Astrocyte (in vitro differentiated cells and primary cell): ENCODE measurements around the gene TEX52. TPM values are rescaled to one million over a fixed set of nuclear protein-coding genes. Genes with fewer than 3 reads are reported as not detected.

Experiments
- DNase-seq: peaks from one replicate; pipeline ENCODE4 v3.0.0-alpha.2; 2010; ENCODE audit warnings: low read depth
- FAIRE-seq: peaks from 2 replicates; lab custom pipeline; 2011; peaks lifted over from hg19 to GRCh38; lab: Jason Lieb, UNC
- H2AFZ ChIP-seq: 2 replicates; pipeline ENCODE4 v1.6.0; 2012; ENCODE audit warnings: low read depth, low read length, inconsistent platforms
- H3K27ac ChIP-seq: 2 replicates; pipeline ENCODE4 v1.5.1; 2011; ENCODE audit warnings: low read depth, low read length, inconsistent platforms
- H3K27me3 ChIP-seq: 2 replicates; pipeline ENCODE4 v1.6.0; 2011; ENCODE audit warnings: low read length, inconsistent platforms; ENCODE audit not compliant: insufficient read depth
- H3K36me3 ChIP-seq: 2 replicates; pipeline ENCODE4 v1.5.1; 2011; ENCODE audit warnings: low read length, inconsistent platforms; ENCODE audit not compliant: insufficient read depth
- H3K4me1 ChIP-seq: 2 replicates; pipeline ENCODE4 v1.5.1; 2011; ENCODE audit warnings: low read length, inconsistent platforms; ENCODE audit not compliant: insufficient read depth
- H3K4me2 ChIP-seq: 2 replicates; pipeline ENCODE4 v1.6.0; 2012; ENCODE audit warnings: low read length, inconsistent platforms
- H3K4me3 ChIP-seq: 2 replicates; pipeline ENCODE4 v1.5.1; 2011; ENCODE audit warnings: low read depth, mild to moderate bottlenecking, low read length, inconsistent platforms; ENCODE audit not compliant: insufficient read depth
- H3K79me2 ChIP-seq: 2 replicates; pipeline ENCODE4 v1.6.0; 2012; ENCODE audit warnings: mild to moderate bottlenecking, low read length, inconsistent platforms; ENCODE audit not compliant: insufficient read depth
- H3K9ac ChIP-seq: 2 replicates; pipeline ENCODE4 v1.6.0; 2012; ENCODE audit warnings: mild to moderate bottlenecking, low read length, inconsistent platforms
- H3K9me3 ChIP-seq: 2 replicates; pipeline ENCODE4 v1.5.1; 2012; ENCODE audit warnings: low read depth, mild to moderate bottlenecking, low read length, inconsistent platforms; ENCODE audit not compliant: insufficient read depth
- H4K20me1 ChIP-seq: 2 replicates; pipeline ENCODE4 v1.6.0; 2012; ENCODE audit warnings: low read length, inconsistent platforms; ENCODE audit not compliant: insufficient read depth
- H3K27ac Mint-ChIP-seq: one replicate; pipeline ENCODE4 v1.8.0; 2021; ENCODE audit warnings: mild to moderate bottlenecking, mixed read lengths; ENCODE audit not compliant: unreplicated experiment
- H3K27me3 Mint-ChIP-seq: one replicate; pipeline ENCODE4 v1.8.0; 2021; ENCODE audit warnings: low read depth, mixed read lengths; ENCODE audit not compliant: unreplicated experiment
- H3K36me3 Mint-ChIP-seq: one replicate; pipeline ENCODE4 v1.8.0; 2021; ENCODE audit warnings: low read depth, mixed read lengths; ENCODE audit not compliant: unreplicated experiment
- H3K4me1 Mint-ChIP-seq: one replicate; pipeline ENCODE4 v1.8.0; 2021; ENCODE audit warnings: low read depth, mixed read lengths; ENCODE audit not compliant: unreplicated experiment
- H3K4me3 Mint-ChIP-seq: one replicate; pipeline ENCODE4 v1.8.0; 2021; ENCODE audit warnings: mild to moderate bottlenecking, moderate library complexity, mixed read lengths; ENCODE audit not compliant: unreplicated experiment
- H3K9me3 Mint-ChIP-seq: one replicate; pipeline ENCODE4 v1.8.0; 2021; ENCODE audit warnings: mild to moderate bottlenecking, mixed read lengths; ENCODE audit not compliant: unreplicated experiment
- EZH2 ChIP-seq: IDR thresholded peaks from 2 replicates; pipeline ENCODE4 v1.6.1; 2012; ENCODE audit warnings: mild to moderate bottlenecking, low read length, inconsistent platforms; ENCODE audit not compliant: insufficient read depth
- total RNA-seq: library from RNA; stranded (reverse); gene quantifications from 2 replicates; pipeline ENCODE4 v1.2.1, GENCODE V29; 2021
- TF ChIP-seq, protein P1 (sequence below): IDR thresholded peaks from 2 replicates; pipeline ENCODE4 v1.5.1; 2011; ENCODE audit warnings: low read depth, mild to moderate bottlenecking, inconsistent platforms, low read length, moderate library complexity; ENCODE audit not compliant: insufficient read depth

Gene TEX52
- total RNA-seq, 1 donor from 2014 or later, result not detected

DNA sequence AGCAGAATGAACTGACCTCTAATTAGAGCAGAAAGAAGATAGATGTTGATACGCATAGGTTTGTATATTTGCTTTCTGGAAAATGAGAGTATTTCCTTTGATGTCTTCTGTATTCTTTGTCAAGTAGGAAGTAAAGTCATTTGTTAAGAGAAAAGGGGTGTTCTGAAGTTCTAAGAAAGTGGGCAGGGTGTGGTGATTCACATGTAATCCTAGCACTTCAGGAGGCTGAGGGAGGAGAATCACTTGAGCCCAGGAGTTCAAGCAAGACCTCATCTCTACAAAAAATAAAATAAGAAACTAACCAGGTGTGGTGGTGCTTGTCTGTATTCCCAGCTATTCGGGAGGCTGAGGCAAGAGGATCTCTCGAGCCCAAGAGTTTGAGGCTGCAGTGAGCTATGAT lies 23.0 kb upstream of the TEX52 start:
- H3K9me3 ChIP-seq, result no peaks in the 10 kb centered on the region
- Mint-ChIP-seq H3K9me3 (no peaks in the 10 kb centered on the region), H3K27ac (no peak overlapping the region), H3K4me3 (no peak overlapping the region), H3K4me1 (peaks cover 3% of the 10 kb centered on the region), H3K36me3 (no peaks in the 10 kb centered on the region), H3K27me3 (no peaks in the 10 kb centered on the region)
- no peaks in the 10 kb centered on the region for H3K36me3 ChIP-seq
- peaks cover 80% of the 10 kb centered on the region for H3K79me2 ChIP-seq
- no peak overlapping the region for H3K9ac ChIP-seq
- peaks cover 6% of the 10 kb centered on the region for H3K4me1 ChIP-seq
- TF ChIP-seq EZH2, result no peak
- TF ChIP-seq, protein P1, sequence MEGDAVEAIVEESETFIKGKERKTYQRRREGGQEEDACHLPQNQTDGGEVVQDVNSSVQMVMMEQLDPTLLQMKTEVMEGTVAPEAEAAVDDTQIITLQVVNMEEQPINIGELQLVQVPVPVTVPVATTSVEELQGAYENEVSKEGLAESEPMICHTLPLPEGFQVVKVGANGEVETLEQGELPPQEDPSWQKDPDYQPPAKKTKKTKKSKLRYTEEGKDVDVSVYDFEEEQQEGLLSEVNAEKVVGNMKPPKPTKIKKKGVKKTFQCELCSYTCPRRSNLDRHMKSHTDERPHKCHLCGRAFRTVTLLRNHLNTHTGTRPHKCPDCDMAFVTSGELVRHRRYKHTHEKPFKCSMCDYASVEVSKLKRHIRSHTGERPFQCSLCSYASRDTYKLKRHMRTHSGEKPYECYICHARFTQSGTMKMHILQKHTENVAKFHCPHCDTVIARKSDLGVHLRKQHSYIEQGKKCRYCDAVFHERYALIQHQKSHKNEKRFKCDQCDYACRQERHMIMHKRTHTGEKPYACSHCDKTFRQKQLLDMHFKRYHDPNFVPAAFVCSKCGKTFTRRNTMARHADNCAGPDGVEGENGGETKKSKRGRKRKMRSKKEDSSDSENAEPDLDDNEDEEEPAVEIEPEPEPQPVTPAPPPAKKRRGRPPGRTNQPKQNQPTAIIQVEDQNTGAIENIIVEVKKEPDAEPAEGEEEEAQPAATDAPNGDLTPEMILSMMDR, result no peak
- H3K4me2 ChIP-seq, result no peak overlapping the region
- H2AFZ ChIP-seq, result no peak overlapping the region
- FAIRE-seq, result no peak
- H4K20me1 ChIP-seq, result peaks cover 4% of the 10 kb centered on the region
- no peak for DNase-seq
- no peaks in the 10 kb centered on the region for H3K27me3 ChIP-seq
- H3K27ac ChIP-seq, result no peak overlapping the region
- no peak overlapping the region for H3K4me3 ChIP-seq

DNA sequence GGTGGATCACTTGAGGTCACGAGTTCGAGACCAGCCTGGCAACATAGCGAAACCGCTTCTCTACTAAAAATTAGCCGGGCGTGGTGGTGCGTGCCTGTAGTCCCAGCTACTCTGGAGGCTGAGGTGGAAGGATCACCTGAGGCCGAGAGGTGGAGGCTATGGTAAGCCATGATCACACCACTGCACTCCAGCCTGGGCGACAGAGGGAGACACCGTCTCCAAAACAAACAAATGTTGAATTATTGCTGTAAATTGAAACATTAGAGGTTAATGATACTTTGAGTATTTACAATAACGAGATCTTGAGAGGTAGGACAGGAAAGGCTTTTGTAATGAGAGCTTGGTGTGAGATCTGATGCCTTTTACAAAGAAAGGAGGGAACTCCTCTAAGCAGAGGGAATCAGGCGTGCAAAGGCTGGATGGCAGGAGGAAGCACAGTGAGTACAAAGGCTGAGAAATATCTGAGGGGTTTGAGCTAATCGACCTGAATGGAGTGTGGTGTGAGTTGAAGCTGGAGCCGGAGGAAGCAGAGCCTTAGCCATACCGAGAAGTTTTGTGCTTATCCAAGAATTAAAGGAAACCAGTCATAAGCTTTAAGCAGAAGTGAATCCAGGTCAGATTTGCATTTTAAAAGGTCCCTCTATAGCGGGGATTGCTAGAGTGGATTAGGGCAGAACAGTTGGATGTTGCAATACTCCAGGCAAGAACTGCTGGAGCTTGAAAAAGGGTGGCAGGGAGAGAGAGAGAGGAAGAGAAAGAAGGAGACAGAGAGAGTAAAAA lies 21.3 kb upstream of the TEX52 start:
- Histone ChIP-seq H3K36me3 (peaks cover 9% of the 10 kb centered on the region), H3K27me3 (no peaks in the 10 kb centered on the region), H3K27ac (peak overlapping the region; percentile 95), H3K9me3 (no peaks in the 10 kb centered on the region), H3K4me1 (peaks cover 6% of the 10 kb centered on the region), H3K9ac (peak overlapping the region; percentile 99), H3K4me2 (peak overlapping the region; percentile 99), H3K79me2 (peaks cover 88% of the 10 kb centered on the region), H2AFZ (peak overlapping the region; percentile 99), H4K20me1 (no peaks in the 10 kb centered on the region), H3K4me3 (peak overlapping the region; percentile 99)
- DNase-seq (no peak), FAIRE-seq (no peak)
- Mint-ChIP-seq H3K27ac (peak overlapping the region; percentile 92), H3K4me3 (peak overlapping the region; percentile 97), H3K36me3 (no peaks in the 10 kb centered on the region), H3K4me1 (peaks cover 3% of the 10 kb centered on the region), H3K27me3 (no peaks in the 10 kb centered on the region), H3K9me3 (no peaks in the 10 kb centered on the region)
- no peak for TF ChIP-seq EZH2
- TF ChIP-seq, protein P1, result no peak
